Activated CD4-positive, alpha-beta T cell treated with anti-CD3 and anti-CD28 coated beads for 48 hours (primary cell): ENCODE measurements around the gene CRYGN.
A peak's percentile ranks its signal among the peaks of the same experiment; 100 is the strongest.

ENCODE experiments used
- DNase-seq: peaks from one replicate; pipeline ENCODE4 v3.0.0-alpha.2; 2020

Gene CRYGN

DNA sequence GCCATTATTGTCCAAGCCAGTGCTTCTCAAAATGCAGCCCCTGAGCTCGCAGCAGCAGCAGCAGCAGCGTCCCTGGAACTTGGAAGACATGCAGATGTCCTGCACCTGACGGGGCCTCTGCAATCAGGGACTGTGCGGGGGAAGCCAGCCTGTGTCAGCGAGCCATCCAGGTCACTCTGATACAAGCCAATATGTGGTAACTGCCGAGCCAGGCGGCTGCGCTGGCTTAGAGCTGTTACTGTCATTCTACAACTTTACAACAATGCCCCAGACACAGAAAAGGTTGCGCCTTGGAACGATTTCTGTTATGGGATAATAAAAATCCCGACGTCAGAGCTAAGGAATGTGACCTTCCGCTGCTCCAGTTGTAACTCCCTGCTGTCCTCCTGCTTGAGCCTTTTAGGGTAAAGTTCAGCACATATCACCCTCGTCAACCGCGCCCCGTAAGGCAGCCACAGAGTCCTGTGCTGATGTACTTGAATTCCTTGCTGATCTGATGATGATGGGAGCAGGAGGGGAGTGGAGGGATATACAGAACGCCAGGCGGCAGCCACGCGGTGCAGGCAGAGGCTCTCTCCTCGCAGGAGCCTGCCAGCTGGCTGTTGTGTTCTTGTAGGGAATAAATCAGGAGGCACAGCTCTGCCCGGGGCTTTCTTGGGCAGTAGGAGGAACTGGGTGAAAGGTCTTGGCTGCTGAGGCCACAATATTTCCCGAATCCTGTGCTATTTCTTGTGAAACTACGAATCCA, 20.0 kb upstream of the CRYGN start:
- no peak for DNase-seq

DNA sequence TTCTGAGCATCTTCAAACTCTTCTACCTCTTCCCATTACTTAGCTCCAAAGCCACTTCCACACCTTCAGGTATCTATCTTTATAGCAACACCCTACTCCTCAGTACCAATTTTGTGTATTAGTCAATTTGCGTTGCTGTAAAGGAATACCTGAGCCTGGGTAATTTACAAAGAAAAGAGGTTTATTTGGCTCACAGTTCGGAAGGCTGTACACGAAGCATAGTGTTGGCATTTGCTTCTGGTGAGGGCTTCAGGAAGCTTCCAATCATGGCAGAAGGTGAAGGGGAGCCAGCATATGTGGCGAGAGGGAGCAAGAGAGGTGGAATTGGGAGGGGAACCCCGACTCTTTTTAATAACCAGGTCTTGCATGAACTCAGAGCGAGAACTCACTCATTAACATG, 17.6 kb upstream of the CRYGN start:
- no peak for DNase-seq

DNA sequence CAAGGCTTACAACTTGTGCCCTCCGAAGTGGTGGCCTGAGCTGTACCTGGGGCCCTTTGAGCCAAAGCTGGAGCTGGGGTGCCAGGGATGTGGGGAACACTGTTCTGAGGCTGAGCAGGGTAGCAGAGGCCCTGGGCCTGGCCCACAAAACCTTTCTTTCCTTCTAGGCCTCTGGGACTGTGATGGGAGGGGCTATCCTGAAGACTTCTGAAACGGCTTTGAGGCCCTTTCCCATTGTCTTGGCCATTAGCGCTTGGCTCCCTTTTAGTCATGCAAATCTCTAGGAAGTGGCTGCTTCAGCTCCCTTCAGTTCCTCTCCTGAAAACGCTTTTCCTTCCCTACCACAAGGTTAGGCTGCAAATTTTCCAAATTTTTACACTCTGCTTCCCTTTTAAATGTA, 16.8 kb upstream of the CRYGN start:
- DNase-seq, result no peak

DNA sequence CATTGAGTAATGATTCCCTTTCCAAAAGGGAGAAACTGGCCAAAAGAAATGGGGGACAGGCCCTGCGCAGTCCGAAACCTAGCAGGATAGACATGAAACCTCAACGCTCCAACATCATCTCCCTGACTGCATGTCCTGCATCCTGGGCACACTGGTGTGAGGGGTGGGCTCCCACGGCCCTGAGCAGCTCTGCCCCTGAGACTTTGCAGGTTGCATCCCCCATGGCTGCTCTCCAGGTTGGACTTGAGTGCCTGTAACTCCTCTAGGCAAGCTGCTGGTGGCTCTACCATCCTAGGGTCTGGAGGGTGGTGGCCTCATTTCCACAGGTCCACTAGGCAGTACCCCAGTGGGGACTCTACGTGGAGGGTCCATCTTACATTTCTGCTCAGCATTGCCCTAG, 16.3 kb upstream of the CRYGN start:
- no peak for DNase-seq

DNA sequence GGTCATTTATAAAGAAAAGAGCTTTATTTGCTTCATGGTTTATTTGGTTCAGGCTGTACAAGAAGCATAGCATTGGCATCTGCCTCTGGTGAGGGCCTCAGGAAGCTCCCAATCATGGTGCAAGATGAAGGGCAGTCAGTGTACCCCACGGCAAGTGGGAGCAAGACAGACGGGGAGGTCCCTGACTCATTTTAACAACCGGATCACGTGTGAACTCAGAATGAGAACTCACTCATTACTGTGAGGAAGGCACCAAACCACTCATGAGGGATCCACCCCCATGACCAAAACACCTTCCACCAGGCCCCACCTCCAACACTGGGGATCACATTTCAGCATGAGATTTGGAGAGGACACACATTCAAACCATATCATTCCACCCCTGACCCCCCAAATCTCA, 15.7 kb upstream of the CRYGN start:
- no peak for DNase-seq

DNA sequence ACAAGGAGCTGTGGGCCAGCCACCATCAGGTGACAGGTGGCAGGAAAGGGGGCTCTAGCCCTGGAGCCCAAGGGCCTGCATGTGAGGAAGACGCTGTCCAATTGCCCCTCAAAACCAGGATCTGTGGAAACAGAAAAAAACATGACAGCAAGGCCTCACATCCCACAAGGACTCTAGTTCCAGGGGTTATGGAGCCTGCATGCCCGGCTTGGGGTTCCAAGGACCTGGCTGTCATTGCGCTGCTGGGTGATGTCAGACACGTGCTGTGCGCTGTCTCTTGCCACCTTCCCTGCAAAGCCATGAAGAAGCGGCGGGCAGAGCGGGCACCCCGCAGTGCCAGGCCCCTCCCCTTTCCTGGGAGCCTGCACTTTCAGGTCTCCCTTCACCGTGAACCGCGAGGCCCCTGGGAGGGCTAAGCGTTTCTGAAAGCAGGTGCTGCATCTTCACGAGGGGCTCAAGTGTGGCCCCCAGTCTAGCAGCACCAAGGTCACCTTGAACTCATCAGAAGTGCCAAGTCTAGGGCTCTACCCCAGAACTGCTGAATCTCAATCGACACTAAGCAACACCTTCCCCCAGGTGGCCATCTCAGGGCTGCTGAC, 15.1 kb upstream of the CRYGN start:
- no peak for DNase-seq

DNA sequence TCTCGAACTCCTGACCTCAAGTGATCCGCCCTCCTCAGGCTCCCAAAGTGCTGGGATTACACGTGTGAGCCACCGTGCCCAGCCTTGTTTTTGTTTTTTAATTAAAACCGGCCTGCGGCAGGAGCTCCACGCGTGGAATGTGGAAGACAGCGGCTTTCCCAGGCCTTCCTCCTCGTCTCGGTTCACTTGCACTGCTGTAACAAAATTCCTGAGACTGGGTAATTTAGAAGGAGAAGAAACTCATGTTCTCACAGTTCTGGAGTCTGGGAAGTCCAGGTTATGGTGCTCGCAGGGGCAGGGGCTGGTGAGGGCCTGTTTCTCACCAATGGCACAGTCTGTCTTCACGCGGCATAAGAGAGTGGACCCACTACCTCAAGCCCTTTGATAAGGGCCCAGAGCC, 14.4 kb upstream of the CRYGN start:
- no peak for DNase-seq

DNA sequence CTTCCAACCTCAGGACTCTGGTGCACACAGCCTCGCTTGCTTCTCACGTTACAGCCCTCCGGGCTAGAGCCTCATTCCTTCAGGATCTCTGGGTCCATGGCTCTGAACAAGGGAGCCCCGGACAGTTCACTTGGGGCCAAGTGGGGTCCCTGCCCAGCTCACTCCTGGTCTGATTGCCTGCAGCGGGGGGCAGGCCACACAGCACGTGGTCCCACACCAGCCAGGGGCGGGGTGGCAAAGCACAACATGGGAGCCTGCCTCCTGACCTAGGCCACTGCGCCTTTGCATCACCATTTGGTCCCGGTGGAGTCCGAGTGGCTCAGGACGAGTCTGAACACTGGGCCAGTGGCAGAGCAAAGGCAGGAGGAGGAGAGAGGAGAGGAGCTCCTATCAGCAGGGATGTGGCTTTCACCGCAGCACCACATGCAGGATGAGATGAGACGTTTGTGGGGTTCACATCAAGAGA, 13.4 kb upstream of the CRYGN start:
- DNase-seq, result no peak

DNA sequence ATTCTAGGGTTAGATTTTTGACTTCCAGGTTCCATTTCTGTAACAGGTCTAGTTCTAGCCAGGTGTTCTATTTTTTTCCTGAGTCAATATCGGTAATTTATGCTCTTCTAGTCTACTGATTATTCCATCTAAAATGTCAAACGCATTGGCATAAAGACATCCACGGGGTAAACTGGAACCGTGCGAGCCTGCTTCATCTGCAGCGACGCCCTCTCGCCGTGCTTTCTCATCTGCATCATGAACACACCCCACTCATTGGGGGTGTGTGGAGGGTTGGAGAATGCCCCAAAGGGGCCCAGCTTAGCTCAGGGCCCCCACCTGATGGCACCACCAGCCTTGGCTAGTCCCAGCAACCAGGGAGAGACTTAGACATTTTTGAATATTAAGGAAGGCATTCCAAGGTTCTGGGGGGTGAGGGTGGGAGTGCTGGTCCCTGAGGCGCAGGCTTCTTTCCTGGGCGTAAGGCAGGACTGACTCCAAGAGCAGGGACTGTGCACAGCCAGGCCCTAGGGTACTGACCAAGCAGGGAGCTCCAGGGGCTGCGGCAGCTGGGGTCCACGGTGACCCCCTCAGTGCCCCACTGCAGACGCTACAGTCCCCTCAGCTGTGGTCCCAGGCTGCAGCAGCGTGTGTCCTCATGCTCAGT, 12.9 kb upstream of the CRYGN start:
- no peak for DNase-seq

DNA sequence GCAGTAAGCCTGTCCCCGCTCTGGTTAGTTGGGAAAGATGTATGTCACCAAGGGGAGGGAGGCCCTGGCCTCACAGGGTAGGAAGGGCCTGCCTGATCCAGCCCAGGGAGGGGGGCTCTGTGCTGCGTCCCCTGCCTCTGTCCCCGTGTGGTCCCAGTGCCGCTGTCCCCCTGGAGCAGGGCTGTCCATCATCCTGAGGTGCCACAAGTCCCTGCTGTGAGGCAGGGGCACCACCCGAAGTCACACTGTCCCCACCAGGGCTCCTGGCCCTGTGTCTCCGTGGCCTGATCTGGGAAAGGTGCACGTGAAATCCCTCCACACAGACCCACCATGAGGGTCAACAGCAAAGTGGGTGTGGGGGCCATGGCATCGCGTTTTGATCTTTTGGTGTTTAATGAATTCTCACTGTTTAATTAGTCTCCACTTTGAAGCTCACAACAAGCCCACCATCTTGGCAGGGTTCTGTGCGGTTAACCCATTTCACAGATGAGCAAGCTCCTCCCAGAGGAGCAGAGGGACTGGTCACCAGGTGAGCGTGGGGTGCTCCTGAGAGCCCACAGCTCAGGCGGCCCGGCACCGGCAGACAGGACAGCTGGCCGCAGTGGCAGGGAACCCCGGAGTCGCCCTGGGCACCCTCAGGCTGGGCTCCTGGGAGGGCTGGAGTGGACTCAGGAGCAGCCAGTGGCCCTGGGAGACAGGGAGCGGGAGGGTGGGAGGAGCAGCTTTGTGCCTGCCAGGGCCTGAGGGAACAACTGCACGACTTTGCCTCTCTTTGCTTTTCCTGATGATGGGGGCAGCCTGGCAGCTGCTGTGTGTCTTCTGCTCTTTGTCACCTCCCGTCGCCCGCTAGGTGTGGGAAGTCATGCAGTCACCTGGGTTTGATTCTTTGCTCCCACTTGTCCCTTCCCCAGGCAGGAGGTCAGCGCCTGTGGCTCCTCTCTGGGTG, 12.0 kb upstream of the CRYGN start:
- no peak for DNase-seq

DNA sequence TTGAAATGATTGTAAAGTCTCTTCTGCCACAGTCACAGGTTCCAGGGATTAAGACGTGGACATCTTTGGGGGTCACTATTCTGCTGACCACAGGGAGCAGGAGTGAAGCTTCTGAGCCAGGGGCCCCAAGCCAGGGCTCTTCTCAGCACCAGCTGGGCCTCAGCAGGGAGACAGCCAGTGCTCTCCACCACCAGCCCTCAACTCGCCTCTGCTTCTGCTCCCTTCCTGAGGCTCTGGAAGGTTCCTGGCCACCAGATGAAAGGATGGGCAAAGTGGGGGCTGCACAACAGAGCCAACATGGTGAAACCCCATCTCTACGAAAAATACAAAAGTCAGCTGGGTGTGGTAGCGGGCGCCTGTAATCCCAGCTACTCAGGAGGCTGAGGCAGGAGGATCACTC, 11.2 kb upstream of the CRYGN start:
- DNase-seq, result no peak

DNA sequence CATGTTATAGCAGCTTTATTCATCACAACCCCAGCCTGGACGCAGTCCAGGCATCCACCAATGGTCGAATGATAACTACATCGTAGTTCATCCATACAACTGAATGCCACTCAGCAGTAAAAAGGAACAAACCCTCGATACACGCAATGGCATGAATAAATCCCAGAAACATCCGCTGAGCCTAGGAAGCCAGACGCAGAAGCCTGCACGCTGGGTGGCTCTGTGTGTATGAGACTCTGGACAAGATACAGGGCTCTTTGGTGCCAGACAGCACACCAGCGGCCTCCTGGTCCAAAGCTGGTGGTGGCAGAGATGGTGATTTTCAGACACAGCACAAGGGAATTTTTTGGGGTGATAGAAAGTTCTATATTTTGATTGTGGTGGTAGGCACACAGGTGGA, 10.0 kb upstream of the CRYGN start:
- DNase-seq, result no peak

DNA sequence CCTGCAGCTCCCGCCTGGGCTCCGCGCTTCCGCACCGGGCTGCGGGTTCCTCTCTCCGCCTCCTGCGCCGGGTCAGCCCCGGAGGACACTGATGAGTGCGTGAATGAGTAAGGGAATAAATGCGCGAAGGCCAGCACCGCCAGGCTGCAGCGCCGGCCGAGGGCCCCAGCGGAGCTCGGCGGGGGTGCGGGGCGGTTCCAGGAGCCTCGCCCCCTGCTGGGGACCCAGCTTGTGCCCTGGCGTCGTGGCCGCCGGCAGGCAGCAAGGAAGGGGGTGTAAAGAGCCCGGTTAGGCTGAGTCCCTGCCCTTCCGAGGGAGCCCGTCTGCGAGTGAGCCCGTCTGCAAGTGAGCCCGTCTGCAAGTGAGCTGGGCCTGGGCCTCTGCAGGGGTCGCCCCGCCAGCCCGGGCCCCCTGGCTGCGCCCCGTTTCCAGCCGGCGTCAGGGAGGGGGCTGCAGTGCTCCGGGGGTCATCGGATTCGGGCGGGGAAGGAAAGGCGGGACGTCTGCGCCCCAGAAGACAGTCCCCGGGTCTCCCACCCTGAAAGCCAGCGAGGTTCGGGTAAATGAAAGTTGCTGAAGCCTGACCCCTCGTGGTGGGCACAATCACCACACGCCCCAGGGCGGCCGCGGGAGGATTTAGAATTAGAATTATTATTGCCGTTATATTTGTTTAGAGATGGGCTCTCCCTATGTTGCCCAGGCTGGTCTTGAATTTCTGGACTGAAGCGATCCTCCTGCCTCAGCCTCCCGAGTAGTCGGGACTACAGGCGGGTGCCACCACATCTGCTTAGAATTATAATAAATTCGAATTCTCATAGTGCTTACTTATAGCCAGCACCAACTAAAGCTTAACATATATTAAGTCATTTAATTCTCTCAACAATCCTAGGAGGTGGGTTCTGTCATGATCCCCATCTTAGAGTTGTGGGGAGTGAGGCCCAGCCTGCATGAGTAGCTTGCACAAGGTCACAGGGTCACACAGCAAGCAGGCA, 8.6 kb upstream of the CRYGN start:
- DNase-seq, result peak; percentile 84

DNA sequence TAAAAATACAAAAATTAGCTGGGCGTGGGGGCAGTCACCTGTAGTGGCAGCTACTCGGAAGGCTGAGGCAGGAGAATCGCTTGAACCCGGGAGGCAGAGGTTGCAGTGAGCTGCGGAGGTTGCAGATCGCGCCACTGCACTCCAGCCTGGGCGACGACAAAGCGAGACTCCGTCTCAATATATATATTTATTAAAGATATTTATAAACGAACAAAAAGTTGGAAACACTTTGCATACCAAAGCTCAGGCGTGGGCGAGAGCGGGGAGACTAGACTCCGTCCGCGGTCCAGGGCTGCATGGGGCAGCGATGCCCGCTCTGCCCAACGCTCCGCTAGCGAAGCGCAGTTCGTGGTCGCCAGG, 7.9 kb upstream of the CRYGN start:
- DNase-seq, result no peak

DNA sequence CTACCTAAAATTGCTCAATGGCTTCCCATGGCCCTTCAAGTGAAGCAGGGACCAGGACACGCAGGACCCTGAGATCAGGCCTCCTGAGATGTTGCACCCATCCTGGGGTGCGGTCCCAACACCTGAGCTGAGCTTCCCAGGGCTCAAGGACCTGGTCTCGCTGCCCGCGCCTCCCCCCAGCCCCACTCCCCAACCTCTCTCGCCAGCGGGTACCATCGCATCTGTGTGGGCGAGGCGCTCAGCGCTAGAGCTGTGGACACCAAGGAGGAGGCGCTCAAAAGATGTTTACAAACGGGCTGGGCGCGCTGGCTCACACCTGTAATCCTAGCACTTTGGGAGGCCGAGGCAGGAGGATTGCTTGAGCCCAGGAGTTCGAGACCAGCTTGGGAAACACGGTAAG, 7.4 kb upstream of the CRYGN start:
- no peak for DNase-seq

DNA sequence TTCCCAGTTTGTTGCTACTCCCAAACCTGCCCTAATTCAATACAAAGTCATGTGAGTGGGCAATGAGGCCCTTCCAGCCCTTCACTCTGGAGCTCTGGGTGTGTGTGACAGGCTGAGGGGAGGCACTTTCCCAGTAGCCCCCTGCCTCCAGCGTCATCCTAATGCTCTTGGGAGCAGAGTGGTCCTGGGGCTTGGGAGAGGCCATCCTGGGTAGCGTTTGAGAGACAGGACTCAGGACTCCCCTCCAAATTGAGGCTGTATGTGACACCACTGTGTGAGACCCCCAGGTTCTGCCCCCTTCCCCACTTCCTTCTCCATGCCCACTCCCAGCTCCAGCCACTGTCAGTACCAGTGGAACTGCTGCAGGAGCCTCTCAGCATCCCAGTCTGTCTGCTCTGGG, 6.5 kb upstream of the CRYGN start:
- DNase-seq, result no peak

DNA sequence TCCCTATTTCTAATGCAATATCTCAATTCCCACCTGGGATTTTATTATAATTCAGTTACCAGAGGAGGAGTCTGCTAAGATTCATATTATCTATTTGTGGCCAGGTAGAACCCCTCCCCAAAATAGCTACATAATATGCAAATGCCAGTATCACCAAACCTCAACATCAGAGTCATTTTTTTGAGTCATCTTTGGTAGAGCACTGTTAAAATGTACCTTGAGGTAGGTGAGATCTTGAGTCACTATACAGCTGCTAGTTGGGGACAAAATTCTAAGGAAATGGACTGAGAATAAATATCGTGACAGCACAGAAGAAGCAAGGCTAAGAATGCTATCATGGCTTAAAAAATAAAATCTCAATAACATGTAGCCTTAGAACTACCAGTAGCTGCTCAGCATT, 4.7 kb upstream of the CRYGN start:
- DNase-seq, result no peak

DNA sequence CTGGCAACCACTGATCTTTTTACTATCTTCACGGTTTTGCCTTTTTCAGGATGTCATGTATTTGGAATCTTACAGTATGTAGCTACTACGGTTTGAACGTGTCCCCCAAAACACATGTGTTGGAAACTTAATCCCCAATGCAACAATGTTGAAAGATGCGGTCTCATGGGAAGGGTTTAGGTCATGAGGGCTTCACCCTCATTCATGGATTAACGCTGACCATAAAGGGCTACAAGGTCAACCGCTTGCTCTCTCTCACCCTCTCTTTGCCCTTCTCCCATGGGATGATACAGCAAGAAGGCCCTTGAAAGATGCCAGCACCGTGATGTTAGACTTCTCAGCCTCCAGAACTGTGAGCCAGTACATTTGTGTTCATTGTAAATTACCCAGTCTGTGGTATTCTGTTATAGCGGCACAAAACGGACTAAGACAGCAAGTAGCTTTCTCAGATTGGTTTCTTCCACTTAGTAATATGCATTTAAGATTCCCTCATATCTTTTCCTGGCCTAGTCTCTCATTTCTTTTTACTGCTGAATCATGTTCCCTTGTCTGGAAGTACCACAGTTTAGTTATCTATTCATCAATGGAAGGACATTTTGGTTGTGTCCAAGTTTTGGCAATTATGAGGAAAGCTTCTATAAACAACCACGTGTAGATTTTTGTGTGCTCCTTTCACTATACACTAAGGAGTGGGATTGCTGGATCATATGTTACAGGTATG, 3.0 kb upstream of the CRYGN start:
- DNase-seq, result no peak

DNA sequence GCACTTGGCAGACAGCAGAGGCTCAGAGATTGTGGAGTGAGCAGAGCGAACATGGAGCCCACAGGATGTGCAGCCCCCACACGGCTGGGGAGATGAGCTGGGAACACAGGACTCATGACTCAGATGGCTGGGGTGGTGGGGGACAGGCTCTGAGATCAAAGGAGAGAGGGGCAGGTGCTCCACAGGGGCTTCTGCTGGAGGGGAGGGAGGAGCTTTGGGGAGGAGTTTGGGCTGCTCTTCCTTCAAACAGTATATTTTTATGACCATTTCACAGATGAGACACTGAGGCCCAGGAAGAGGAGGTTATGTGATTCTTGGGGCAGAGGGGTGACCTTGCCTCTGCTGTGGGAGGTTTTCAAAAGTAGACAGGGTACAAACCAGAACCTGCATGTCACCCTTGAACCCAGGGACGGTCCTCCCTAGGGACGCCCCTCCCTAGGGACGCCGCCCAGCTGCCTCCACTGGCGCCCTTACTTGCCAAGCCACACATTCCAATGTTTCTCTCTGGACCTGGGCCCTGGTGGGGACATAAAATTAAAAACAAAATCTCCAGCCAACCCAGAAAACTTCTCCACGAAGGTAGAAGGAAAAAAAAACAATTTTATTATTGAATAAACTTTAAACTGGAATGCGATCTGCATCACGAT, 981 bp upstream of the CRYGN start:
- DNase-seq, result no peak

DNA sequence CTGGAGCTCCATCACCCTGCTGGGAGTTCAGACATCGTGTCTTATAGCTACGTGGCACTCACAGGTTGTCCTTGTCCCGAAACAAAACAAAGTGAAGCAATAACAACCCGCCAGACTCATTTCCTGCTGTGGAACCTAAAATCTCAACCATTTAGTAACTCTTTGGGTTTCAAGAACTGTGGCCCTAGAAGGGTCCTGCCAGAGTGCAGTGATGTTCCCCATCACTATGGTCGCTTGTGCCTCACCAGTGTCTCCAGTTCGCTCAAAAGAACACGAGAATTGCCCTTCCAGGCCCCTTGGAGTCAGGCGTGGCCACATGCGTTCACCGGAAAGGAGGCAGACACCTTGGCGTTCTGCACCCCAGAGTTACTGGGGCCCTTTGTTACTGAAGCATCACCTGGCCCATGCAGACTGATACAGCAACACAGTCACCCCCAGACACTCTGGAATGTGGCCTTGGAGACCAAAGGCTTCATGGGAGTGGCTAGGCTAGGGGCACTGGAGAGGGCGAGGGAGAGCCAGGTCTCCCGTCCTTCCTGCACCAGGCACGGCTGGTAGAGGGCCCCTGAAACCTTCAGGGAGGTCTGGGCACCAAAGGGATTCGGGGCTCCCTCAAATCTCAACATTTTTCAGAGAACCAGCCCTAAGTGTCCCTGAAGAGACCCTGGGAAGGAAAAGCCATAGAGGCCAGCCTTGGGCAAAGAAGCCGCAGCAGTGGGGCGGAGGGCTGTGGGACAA, 908 bp downstream of the CRYGN start:
- no peak for DNase-seq
